ENCODE measurements around the gene CD320.
"Not testable (repeated sequence)": the region's sequence is repeated elsewhere in the genome, so short reads cannot be mapped to it uniquely, and the experiment has no call there.

Gene CD320

GRCh38 chr19:8265872-8266271, 42.3 kb downstream of the CD320 start:
- peaks cover 3% of the 10 kb centered on the region for H3K36me3 ChIP-seq (ENCODE audit: control insufficient read depth, insufficient read depth, low read length)
- H3K27me3 ChIP-seq (ENCODE audit: control insufficient read depth, insufficient read depth, low read length) = no peaks in the 10 kb centered on the region
- no peak overlapping the region for H3K27ac ChIP-seq (ENCODE audit: low read depth, low read length)
- H3K4me1 ChIP-seq (ENCODE audit: control insufficient read depth, insufficient read depth, low read length) = no peaks in the 10 kb centered on the region
- H3K4me3 ChIP-seq (ENCODE audit: low read length) = no peak overlapping the region
- no peak overlapping the region for H3K9ac ChIP-seq (ENCODE audit: low read length)

- not testable (repeated sequence) for H3K4me3 ChIP-seq (ENCODE audit: low read length); H3K27ac ChIP-seq (ENCODE audit: low read depth, low read length); H3K9ac ChIP-seq (ENCODE audit: low read length); H3K27me3 ChIP-seq (ENCODE audit: control insufficient read depth, insufficient read depth, low read length); H3K36me3 ChIP-seq (ENCODE audit: control insufficient read depth, insufficient read depth, low read length); H3K4me1 ChIP-seq (ENCODE audit: control insufficient read depth, insufficient read depth, low read length)
Observed at GRCh38 chr19:8264248-8264647, 43.9 kb downstream of the CD320 start.

- Histone ChIP-seq H3K27me3 (ENCODE audit: control insufficient read depth, insufficient read depth, low read length) (no peaks in the 10 kb centered on the region), H3K27ac (ENCODE audit: low read depth, low read length) (no peak overlapping the region), H3K4me3 (ENCODE audit: low read length) (no peak overlapping the region), H3K9ac (ENCODE audit: low read length) (no peak overlapping the region), H3K36me3 (ENCODE audit: control insufficient read depth, insufficient read depth, low read length) (peaks cover 6% of the 10 kb centered on the region), H3K4me1 (ENCODE audit: control insufficient read depth, insufficient read depth, low read length) (no peaks in the 10 kb centered on the region)
Observed at GRCh38 chr19:8262431-8262830, 45.7 kb downstream of the CD320 start.

GRCh38 chr19:8261881-8262280, 46.3 kb downstream of the CD320 start:
- Histone ChIP-seq H3K27ac (ENCODE audit: low read depth, low read length) (no peak overlapping the region), H3K4me3 (ENCODE audit: low read length) (no peak overlapping the region), H3K9ac (ENCODE audit: low read length) (no peak overlapping the region), H3K27me3 (ENCODE audit: control insufficient read depth, insufficient read depth, low read length) (no peaks in the 10 kb centered on the region), H3K36me3 (ENCODE audit: control insufficient read depth, insufficient read depth, low read length) (peaks cover 7% of the 10 kb centered on the region), H3K4me1 (ENCODE audit: control insufficient read depth, insufficient read depth, low read length) (no peaks in the 10 kb centered on the region)

- Histone ChIP-seq H3K9ac (ENCODE audit: low read length) (no peak overlapping the region), H3K4me1 (ENCODE audit: control insufficient read depth, insufficient read depth, low read length) (no peaks in the 10 kb centered on the region), H3K4me3 (ENCODE audit: low read length) (no peak overlapping the region)
Observed at GRCh38 chr19:8261347-8261746, 46.8 kb downstream of the CD320 start.

GRCh38 chr19:8259922-8260247, 48.3 kb downstream of the CD320 start:
- no peak overlapping the region for H3K4me3 ChIP-seq (ENCODE audit: low read length)
- H3K4me1 ChIP-seq (ENCODE audit: control insufficient read depth, insufficient read depth, low read length) = no peaks in the 10 kb centered on the region
- peaks cover 16% of the 10 kb centered on the region for H3K36me3 ChIP-seq (ENCODE audit: control insufficient read depth, insufficient read depth, low read length)
- no peaks in the 10 kb centered on the region for H3K27me3 ChIP-seq (ENCODE audit: control insufficient read depth, insufficient read depth, low read length)
- H3K9ac ChIP-seq (ENCODE audit: low read length) = no peak overlapping the region
- no peak overlapping the region for H3K27ac ChIP-seq (ENCODE audit: low read depth, low read length)

More at GRCh38 chr19:8261347-8261746, 46.8 kb downstream of the CD320 start:
- Histone ChIP-seq H3K36me3 (ENCODE audit: control insufficient read depth, insufficient read depth, low read length) (peaks cover 12% of the 10 kb centered on the region), H3K27me3 (ENCODE audit: control insufficient read depth, insufficient read depth, low read length) (no peaks in the 10 kb centered on the region), H3K27ac (ENCODE audit: low read depth, low read length) (no peak overlapping the region)

GRCh38 chr19:8259142-8259921, 48.8 kb downstream of the CD320 start:
- Histone ChIP-seq H3K27me3 (ENCODE audit: control insufficient read depth, insufficient read depth, low read length) (no peaks in the 10 kb centered on the region), H3K4me3 (ENCODE audit: low read length) (no peak overlapping the region), H3K36me3 (ENCODE audit: control insufficient read depth, insufficient read depth, low read length) (peaks cover 16% of the 10 kb centered on the region), H3K9ac (ENCODE audit: low read length) (no peak overlapping the region), H3K27ac (ENCODE audit: low read depth, low read length) (no peak overlapping the region), H3K4me1 (ENCODE audit: control insufficient read depth, insufficient read depth, low read length) (no peaks in the 10 kb centered on the region)

- H3K4me3 ChIP-seq (ENCODE audit: low read length) = no peak overlapping the region
- H3K27me3 ChIP-seq (ENCODE audit: control insufficient read depth, insufficient read depth, low read length) = no peaks in the 10 kb centered on the region
- H3K9ac ChIP-seq (ENCODE audit: low read length) = no peak overlapping the region
- peaks cover 13% of the 10 kb centered on the region for H3K36me3 ChIP-seq (ENCODE audit: control insufficient read depth, insufficient read depth, low read length)
- no peak overlapping the region for H3K27ac ChIP-seq (ENCODE audit: low read depth, low read length)
- no peaks in the 10 kb centered on the region for H3K4me1 ChIP-seq (ENCODE audit: control insufficient read depth, insufficient read depth, low read length)
Observed at GRCh38 chr19:8257052-8257443, 51.1 kb downstream of the CD320 start.

- no peaks in the 10 kb centered on the region for H3K27me3 ChIP-seq (ENCODE audit: control insufficient read depth, insufficient read depth, low read length)
- H3K4me3 ChIP-seq (ENCODE audit: low read length) = no peak overlapping the region
- H3K4me1 ChIP-seq (ENCODE audit: control insufficient read depth, insufficient read depth, low read length) = peaks cover 4% of the 10 kb centered on the region
- no peak overlapping the region for H3K9ac ChIP-seq (ENCODE audit: low read length)
- peaks cover 13% of the 10 kb centered on the region for H3K36me3 ChIP-seq (ENCODE audit: control insufficient read depth, insufficient read depth, low read length)
- H3K27ac ChIP-seq (ENCODE audit: low read depth, low read length) = no peak overlapping the region
Observed at GRCh38 chr19:8256276-8257051, 51.7 kb downstream of the CD320 start.

GRCh38 chr19:8255426-8256125, 52.6 kb downstream of the CD320 start:
- Histone ChIP-seq H3K27me3 (ENCODE audit: control insufficient read depth, insufficient read depth, low read length) (no peaks in the 10 kb centered on the region), H3K36me3 (ENCODE audit: control insufficient read depth, insufficient read depth, low read length) (peaks cover 13% of the 10 kb centered on the region), H3K9ac (ENCODE audit: low read length) (no peak overlapping the region), H3K27ac (ENCODE audit: low read depth, low read length) (no peak overlapping the region), H3K4me1 (ENCODE audit: control insufficient read depth, insufficient read depth, low read length) (peaks cover 8% of the 10 kb centered on the region), H3K4me3 (ENCODE audit: low read length) (no peak overlapping the region)

- Histone ChIP-seq H3K27me3 (ENCODE audit: control insufficient read depth, insufficient read depth, low read length) (no peaks in the 10 kb centered on the region), H3K4me1 (ENCODE audit: control insufficient read depth, insufficient read depth, low read length) (peaks cover 8% of the 10 kb centered on the region), H3K36me3 (ENCODE audit: control insufficient read depth, insufficient read depth, low read length) (peaks cover 10% of the 10 kb centered on the region), H3K4me3 (ENCODE audit: low read length) (no peak overlapping the region), H3K27ac (ENCODE audit: low read depth, low read length) (no peak overlapping the region), H3K9ac (ENCODE audit: low read length) (no peak overlapping the region)
Observed at GRCh38 chr19:8254286-8255001, 53.7 kb downstream of the CD320 start.

GRCh38 chr19:8253678-8254077, 54.5 kb downstream of the CD320 start:
- H3K36me3 ChIP-seq (ENCODE audit: control insufficient read depth, insufficient read depth, low read length) = peaks cover 10% of the 10 kb centered on the region
- no peak overlapping the region for H3K9ac ChIP-seq (ENCODE audit: low read length)
- no peak overlapping the region for H3K27ac ChIP-seq (ENCODE audit: low read depth, low read length)
- H3K4me1 ChIP-seq (ENCODE audit: control insufficient read depth, insufficient read depth, low read length) = peaks cover 8% of the 10 kb centered on the region
- no peaks in the 10 kb centered on the region for H3K27me3 ChIP-seq (ENCODE audit: control insufficient read depth, insufficient read depth, low read length)
- H3K4me3 ChIP-seq (ENCODE audit: low read length) = no peak overlapping the region
